ENCODE measurements around the gene TSEN15.

TSEN15 gene

GRCh38 chr1:184072376-184072775, 20.8 kb downstream of the TSEN15 start:
- in situ Hi-C loops (cut with HindIII; ENCODE audit: low sequenced_read_pairs) = no loop called here
- H3K4me3 ChIP-seq (ENCODE audit: low read depth, low read length) = no peak overlapping the region
- no peak for TF ChIP-seq CTCF (IDR thresholded peaks at IDR 0.05; ENCODE audit: low read depth, low read length)
- DNase-seq (ENCODE audit: low read depth, low spot score) = no peak

DNA sequence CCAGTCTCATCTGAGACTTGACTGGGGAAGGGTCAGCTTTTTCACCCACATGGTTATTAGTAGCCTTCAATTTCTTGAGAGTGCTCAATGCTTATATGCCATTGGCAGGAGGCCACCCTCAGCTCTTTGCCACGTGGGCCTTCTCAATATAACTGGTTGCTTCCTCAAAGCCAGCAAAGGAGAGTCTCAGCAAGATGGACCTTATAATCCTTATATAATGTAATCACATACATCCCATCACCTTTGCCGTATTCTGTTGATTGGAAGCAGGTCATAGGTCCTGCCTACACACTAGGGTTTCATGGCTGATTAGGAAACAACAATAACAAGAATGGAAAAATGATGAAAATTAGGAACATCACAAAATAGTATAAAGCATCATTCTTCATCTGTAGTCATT, 22.9 kb downstream of the TSEN15 start:
- no peak for DNase-seq (ENCODE audit: low read depth, low spot score)
- no peak for TF ChIP-seq CTCF (IDR thresholded peaks at IDR 0.05; ENCODE audit: low read depth, low read length)
- in situ Hi-C loops (cut with HindIII; ENCODE audit: low sequenced_read_pairs) = no loop called here
- no peak overlapping the region for H3K4me3 ChIP-seq (ENCODE audit: low read depth, low read length)

DNA sequence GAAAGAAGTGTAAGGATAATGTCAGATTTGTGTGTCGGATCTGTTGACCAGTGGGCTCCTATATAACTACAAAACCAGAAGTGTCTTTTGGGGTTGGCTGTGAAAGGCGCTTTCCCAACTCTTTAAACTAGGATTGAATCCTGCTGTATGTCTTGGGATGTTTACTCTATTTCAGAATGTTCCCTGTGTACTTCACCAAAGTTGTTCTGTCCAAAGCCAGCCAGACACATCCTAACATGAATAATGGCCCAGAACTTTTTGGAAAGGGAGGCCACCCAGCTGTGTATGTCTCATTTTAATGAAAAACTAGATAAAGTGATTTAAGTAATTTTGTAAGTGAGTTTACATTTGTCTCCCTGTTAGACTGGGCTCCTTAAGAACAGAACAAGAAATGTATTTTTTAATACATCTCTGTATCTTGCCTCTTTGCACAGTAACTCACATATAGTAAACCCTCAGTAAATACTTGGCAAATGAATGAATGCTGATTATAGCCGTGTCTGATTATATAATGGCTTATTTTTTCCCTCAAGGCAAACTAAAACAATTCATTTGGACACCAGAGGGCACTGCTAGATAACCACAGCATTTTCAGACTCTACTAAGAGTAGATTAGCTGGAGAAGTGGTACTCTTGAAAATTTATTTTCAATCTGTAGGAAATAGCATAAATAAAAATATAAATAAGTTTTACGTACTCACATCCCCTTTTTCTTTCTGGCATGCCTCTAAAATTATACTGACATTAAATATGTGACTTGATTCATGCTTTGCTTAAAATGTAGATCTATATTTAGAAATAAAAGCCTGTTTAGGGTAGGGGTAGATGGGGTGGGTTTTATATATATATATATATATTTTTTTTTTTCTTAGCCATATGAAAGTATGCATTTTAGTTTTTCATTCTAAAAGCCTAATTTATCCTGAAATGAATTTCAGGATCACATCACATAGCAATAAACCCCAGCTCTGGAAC, 23.8 kb downstream of the TSEN15 start:
- peak; percentile 73 for DNase-seq (ENCODE audit: low read depth, low spot score)
- in situ Hi-C loops (cut with HindIII; ENCODE audit: low sequenced_read_pairs) = no loop called here
- peak; percentile 60 for TF ChIP-seq CTCF (IDR thresholded peaks at IDR 0.05; ENCODE audit: low read depth, low read length)
- H3K4me3 ChIP-seq (ENCODE audit: low read depth, low read length) = no peak overlapping the region

DNA sequence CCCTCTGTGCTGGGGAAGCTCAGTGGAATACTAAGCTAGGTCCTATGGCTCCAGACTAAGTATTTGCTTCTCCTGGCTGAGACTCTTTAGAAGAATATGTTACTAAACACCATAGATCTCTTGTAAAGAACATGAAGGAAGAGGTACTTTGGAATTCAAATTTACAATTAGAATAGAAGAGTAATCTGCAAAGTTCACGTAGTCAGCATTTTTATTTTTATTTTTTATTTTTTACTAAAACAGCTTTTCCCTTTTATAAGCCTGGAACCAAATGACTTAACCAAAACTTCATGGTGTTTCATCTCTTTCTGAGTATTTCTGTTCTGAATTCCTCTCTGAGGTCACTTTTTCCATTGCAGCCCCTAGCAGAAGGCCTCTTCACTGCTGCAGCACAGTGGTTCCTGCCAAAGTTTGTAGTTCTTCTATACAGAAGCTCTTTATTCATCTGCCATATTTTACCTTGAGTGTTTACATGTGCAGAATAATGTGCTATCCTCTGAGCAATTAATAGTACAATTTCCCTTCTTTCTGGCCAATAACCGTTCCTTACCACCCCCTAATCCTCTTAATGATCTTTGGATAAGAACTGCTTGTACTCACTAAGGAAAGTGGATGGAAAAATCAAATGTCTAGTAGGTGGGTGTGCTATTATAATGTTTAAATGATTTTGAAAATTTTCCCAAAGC, 27.2 kb downstream of the TSEN15 start:
- no peak for DNase-seq (ENCODE audit: low read depth, low spot score)
- H3K4me3 ChIP-seq (ENCODE audit: low read depth, low read length) = no peak overlapping the region
- TF ChIP-seq CTCF (IDR thresholded peaks at IDR 0.05; ENCODE audit: low read depth, low read length) = no peak
- in situ Hi-C loops (cut with HindIII; ENCODE audit: low sequenced_read_pairs) = no loop called here

- in situ Hi-C loops (cut with HindIII; ENCODE audit: low sequenced_read_pairs) = no loop called here
- DNase-seq (ENCODE audit: low read depth, low spot score) = no peak
- no peak overlapping the region for H3K4me3 ChIP-seq (ENCODE audit: low read depth, low read length)
- TF ChIP-seq CTCF (IDR thresholded peaks at IDR 0.05; ENCODE audit: low read depth, low read length) = no peak
Observed at GRCh38 chr1:184080309-184080708, 28.8 kb downstream of the TSEN15 start.

GRCh38 chr1:184082541-184083415, 31.2 kb downstream of the TSEN15 start:
- no peak for TF ChIP-seq CTCF (IDR thresholded peaks at IDR 0.05; ENCODE audit: low read depth, low read length)
- no peak for DNase-seq (ENCODE audit: low read depth, low spot score)
- H3K4me3 ChIP-seq (ENCODE audit: low read depth, low read length) = no peak overlapping the region
- in situ Hi-C loops (cut with HindIII; ENCODE audit: low sequenced_read_pairs) = no loop called here

Measured in astrocyte of the spinal cord (primary cell).